AG04450 (cell line): ENCODE measurements around the gene DHRS3. TPM values are rescaled to one million over a fixed set of nuclear protein-coding genes. Genes with fewer than 3 reads are reported as not detected.

Experiments
- CTCF ChIA-PET: fragments of 300-600, 350-600 bp; formaldehyde crosslinking; extraction: SDS; loops from one replicate; lab custom pipeline; 2022; ENCODE audit warnings: antibody characterized with exemption, inconsistent platforms; lab: Charles Lee
- POLR2A ChIA-PET: fragments of 350-600 bp; formaldehyde crosslinking; extraction: SDS; loops from one replicate; lab custom pipeline; 2021; ENCODE audit warnings: antibody characterized with exemption, inconsistent platforms; lab: Yijun Ruan, JAX
- DNase-seq: peaks from one replicate; pipeline ENCODE4 v3.0.0-alpha.2; 2011; ENCODE audit warnings: low read depth, low spot score
- H3K27ac ChIP-seq: one replicate; pipeline ENCODE4 v1.5.1; 2012; ENCODE audit warnings: low read depth, low read length, control low read depth
- H3K27me3 ChIP-seq: one replicate; pipeline ENCODE4 v1.6.0; 2012; ENCODE audit warnings: low read length; ENCODE audit not compliant: control insufficient read depth, insufficient read depth
- H3K4me3 ChIP-seq: 2 replicates; pipeline ENCODE4 v1.5.1; 2011; ENCODE audit warnings: mild to moderate bottlenecking, low read depth, low read length, control low read depth
- H3K9me3 ChIP-seq: 2 replicates; pipeline ENCODE4 v1.5.1; 2012; ENCODE audit warnings: low read length; ENCODE audit not compliant: control insufficient read depth, insufficient read depth
- polyA plus RNA-seq: library from polyadenylated mRNA; depleted of rRNA; stranded (reverse); fragments of >200 nt; gene quantifications from 2 replicates; pipeline ENCODE4 v1.2.3, GENCODE V29; 2011
- TF ChIP-seq, protein P1 (sequence below): IDR thresholded peaks from 2 replicates; pipeline ENCODE4 v1.5.1; 2011; ENCODE audit warnings: low read depth, low read length, control low read depth, inconsistent platforms

Gene DHRS3
- polyA plus RNA-seq, 1 experiment = 42.3 TPM

DNA sequence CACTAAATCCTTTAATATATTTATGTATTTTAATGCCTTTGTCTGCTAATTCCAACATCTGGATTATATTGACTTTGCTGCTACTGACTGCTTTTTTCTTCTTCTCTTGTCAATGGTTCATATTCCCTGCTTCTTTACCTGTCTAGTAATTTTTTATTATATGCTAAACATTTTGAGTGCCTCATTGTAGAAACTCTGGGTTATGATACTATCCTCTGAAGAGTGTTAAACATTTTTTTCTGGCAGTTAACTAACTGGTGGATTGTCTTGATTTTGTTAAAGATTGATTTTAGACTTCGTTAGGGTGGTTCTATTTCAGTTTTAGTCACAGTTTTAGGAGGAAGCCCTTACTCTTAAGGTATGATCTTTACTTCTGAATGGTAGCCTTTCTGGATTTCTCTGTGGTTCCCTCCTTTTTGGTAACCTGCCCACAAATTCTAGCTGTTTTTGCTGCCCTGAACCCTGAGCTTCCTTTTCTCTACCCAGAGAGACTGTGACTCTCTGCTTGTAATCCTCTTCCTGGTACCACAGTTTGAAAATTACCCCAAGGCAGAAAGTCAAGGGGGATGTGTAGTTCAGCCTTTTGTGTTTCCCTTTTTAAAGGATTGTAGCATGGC is 81.9 kb downstream of the DHRS3 start:
- ChIA-PET CTCF (interaction anchor here (0.7 kb wide), 1 partner anchor 123 kb away, joined by 3 read pairs; no protein-coding TSS in a partner anchor), POLR2A (interaction anchor here (0.7 kb wide), 1 partner anchor 150 kb away, joined by 8 read pairs; no protein-coding TSS in a partner anchor)
- H3K27me3 ChIP-seq = no peaks in the 10 kb centered on the region
- peaks cover 5% of the 10 kb centered on the region for H3K9me3 ChIP-seq
- TF ChIP-seq, protein P1, sequence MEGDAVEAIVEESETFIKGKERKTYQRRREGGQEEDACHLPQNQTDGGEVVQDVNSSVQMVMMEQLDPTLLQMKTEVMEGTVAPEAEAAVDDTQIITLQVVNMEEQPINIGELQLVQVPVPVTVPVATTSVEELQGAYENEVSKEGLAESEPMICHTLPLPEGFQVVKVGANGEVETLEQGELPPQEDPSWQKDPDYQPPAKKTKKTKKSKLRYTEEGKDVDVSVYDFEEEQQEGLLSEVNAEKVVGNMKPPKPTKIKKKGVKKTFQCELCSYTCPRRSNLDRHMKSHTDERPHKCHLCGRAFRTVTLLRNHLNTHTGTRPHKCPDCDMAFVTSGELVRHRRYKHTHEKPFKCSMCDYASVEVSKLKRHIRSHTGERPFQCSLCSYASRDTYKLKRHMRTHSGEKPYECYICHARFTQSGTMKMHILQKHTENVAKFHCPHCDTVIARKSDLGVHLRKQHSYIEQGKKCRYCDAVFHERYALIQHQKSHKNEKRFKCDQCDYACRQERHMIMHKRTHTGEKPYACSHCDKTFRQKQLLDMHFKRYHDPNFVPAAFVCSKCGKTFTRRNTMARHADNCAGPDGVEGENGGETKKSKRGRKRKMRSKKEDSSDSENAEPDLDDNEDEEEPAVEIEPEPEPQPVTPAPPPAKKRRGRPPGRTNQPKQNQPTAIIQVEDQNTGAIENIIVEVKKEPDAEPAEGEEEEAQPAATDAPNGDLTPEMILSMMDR = no peak
- H3K4me3 ChIP-seq = no peak overlapping the region
- DNase-seq = no peak
- no peak overlapping the region for H3K27ac ChIP-seq

DNA sequence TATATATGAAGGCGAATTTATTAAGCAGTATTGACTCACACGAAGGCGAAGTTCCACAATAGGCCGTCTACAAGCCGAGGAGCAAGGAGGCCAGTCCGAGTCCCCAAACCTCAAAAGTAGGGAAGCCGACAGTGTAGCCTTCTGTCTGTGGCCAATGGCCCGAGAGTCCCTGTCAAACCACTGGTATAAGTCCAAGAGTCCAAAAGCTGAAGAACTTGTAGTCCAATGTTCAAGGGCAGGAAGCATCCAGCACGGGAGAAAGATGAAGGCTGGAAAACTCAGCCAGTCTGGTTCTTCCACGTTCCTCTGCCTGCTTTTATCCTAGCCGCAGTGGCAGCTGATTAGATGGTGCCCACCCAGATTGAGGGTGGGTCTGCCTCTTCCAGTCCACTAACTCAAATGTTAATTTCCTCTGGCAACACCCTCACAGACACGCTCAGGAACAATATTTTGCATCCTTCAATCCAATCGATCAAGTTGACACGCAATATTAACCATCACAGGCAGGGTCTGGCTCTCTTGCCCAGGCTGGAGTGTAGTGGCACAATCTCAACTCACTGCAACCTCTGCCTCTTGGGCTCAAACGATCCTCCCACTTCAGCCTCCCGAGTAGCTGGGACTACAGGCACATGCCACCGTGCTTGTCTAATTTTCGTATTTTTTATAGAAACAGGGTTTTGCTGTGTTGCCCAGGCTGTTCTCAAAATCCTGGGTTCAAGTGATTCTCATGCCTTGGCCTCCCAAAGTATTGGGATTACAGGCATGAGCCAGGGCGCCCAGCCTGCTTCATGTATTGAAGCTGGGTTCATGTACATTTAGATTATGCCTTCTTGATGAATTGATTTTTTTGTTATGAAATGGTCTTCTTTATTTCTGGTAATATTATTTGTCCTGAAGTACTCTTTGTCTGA is 85.3 kb downstream of the DHRS3 start:
- H3K27ac ChIP-seq = no peak overlapping the region
- POLR2A ChIA-PET = no interaction called here
- CTCF ChIA-PET = no interaction called here
- no peaks in the 10 kb centered on the region; the same call in 1 of the 2 replicates for H3K9me3 ChIP-seq
- H3K27me3 ChIP-seq = no peaks in the 10 kb centered on the region
- TF ChIP-seq, protein P1 = no peak
- no peak for DNase-seq
- no peak overlapping the region for H3K4me3 ChIP-seq

DNA sequence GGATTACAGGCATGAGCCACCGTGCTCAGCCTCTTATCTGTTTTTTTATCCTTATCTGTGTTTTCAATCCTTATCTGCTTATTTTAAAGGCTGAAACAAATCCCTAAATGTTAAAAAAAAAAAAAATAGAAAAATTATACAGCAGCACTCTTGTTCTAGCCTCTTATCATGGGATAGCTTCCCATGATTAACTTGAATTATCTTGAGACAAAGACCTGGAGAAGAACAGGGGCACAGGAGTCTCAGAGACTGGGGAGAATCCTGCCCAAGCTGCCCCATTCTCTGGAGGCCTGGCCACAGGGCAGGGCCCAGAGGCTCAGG is 86.9 kb downstream of the DHRS3 start:
- ChIA-PET POLR2A (no interaction called here), CTCF (no interaction called here)
- no peak for DNase-seq
- Histone ChIP-seq H3K9me3 (no peaks in the 10 kb centered on the region; the same call in 1 of the 2 replicates), H3K27ac (no peak overlapping the region), H3K27me3 (no peaks in the 10 kb centered on the region), H3K4me3 (no peak overlapping the region)
- TF ChIP-seq, protein P1 = no peak

DNA sequence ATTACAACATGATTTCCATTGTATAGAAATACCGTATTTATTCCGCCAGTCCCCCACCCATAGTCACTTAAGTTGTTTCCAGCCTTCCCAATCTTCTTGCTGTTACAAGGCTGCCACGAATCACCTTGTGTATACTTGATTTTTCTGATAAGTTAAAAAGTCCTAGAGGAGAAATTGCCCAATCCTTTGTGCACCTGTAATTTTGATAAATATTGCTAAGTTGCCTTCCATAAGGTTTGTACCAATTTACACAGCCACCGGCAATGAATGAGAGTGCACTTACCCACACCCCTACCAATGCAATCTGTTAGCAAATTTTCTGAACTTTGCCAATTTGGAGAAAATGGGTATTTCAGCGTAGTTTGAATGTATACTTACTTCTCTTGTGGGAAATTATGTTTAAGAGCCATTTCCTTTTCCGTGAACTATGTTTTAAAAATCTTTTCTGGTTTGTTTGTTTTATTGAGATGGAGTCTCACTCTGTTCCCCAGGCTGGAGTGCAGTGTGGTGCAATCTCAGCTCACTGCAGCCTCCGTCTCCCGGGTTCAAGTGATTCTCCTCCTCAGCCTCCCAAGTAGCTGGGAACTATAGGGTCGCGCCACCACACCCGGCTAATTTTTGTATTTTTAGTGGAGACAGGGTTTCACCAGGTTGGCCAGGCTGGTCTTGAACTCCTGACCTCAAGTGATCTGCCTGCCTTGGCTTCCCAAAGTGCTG is 87.4 kb downstream of the DHRS3 start:
- DNase-seq = no peak

More for the DNA sequence above, 87.4 kb downstream of the DHRS3 start:
- CTCF ChIA-PET = no interaction called here
- H3K27me3 ChIP-seq = no peaks in the 10 kb centered on the region
- no peaks in the 10 kb centered on the region; the same call in 1 of the 2 replicates for H3K9me3 ChIP-seq
- TF ChIP-seq, protein P1 = no peak
- POLR2A ChIA-PET = no interaction called here
- no peak overlapping the region for H3K27ac ChIP-seq
- H3K4me3 ChIP-seq = no peak overlapping the region
